Memory B cell (primary cell): Measurements from ENCODE around the gene CAPG.

ENCODE experiments used
- ATAC-seq: fragments of 150-1000 bp; cut with Tn5 transposase; 2 replicates; pipeline ENCODE4 v1.10.0; 2021; ENCODE audit warnings: low read depth, mild to moderate bottlenecking, moderate library complexity
- DNase-seq, 2 donors: peaks; one replicate each; pipeline ENCODE4 v3.0.0; 2022; ENCODE audit warnings: low spot score in 2 of 2
- H3K27ac Mint-ChIP-seq: one replicate; pipeline ENCODE4 v1.8.0; 2022; ENCODE audit warnings: mild to moderate bottlenecking, moderate library complexity, mixed read lengths
- H3K27me3 Mint-ChIP-seq: one replicate; pipeline ENCODE4 v1.8.0; 2022; ENCODE audit warnings: mixed read lengths
- H3K36me3 Mint-ChIP-seq: one replicate; pipeline ENCODE4 v1.8.0; 2022; ENCODE audit warnings: mild to moderate bottlenecking, mixed read lengths
- H3K4me1 Mint-ChIP-seq: one replicate; pipeline ENCODE4 v1.8.0; 2022; ENCODE audit warnings: mixed read lengths
- H3K4me3 Mint-ChIP-seq: one replicate; pipeline ENCODE4 v1.8.0; 2022; ENCODE audit warnings: mild to moderate bottlenecking, moderate library complexity, mixed read lengths
- H3K9me3 Mint-ChIP-seq: one replicate; pipeline ENCODE4 v1.8.0; 2022; ENCODE audit warnings: mixed read lengths

CAPG gene

GRCh38 chr2:85409845-85410583, at the start of gene CAPG:
Gene CAPG (minus strand): TSS chr2:85410366. CDS start chr2:85402145, 8,221 bp downstream.
- H3K9me3 Mint-ChIP-seq: no peaks in the 10 kb centered on the region
- H3K27me3 Mint-ChIP-seq: no peaks in the 10 kb centered on the region
- H3K4me3 Mint-ChIP-seq: peak within 1 kb of the TSS; percentile 87
- H3K4me1 Mint-ChIP-seq: peaks cover 41% of the 10 kb centered on the region
- peaks cover 2% of the 10 kb centered on the region for H3K36me3 Mint-ChIP-seq
- DNase-seq: peak; percentile 60 to 63
- peak within 1 kb of the TSS; percentile 86 for H3K27ac Mint-ChIP-seq
- peak; percentile 77 for ATAC-seq

- Mint-ChIP-seq H3K4me1 (no peaks in the 10 kb centered on the region), H3K9me3 (no peaks in the 10 kb centered on the region), H3K36me3 (no peaks in the 10 kb centered on the region), H3K4me3 (no peak overlapping the region), H3K27me3 (peaks cover 5% of the 10 kb centered on the region), H3K27ac (no peak overlapping the region)
- no peak for DNase-seq
- no peak for ATAC-seq
These were observed 49.6 kb upstream of the CAPG start for GRCh38 chr2:85459771-85460170.

GRCh38 chr2:85458601-85459563, 48.7 kb upstream of the CAPG start:
- Mint-ChIP-seq H3K27ac (no peak overlapping the region), H3K36me3 (no peaks in the 10 kb centered on the region), H3K4me3 (no peak overlapping the region), H3K9me3 (no peaks in the 10 kb centered on the region), H3K27me3 (peaks cover 5% of the 10 kb centered on the region), H3K4me1 (no peaks in the 10 kb centered on the region)
- DNase-seq (no peak), ATAC-seq (no peak)

- Mint-ChIP-seq H3K27me3 (peaks cover 5% of the 10 kb centered on the region), H3K36me3 (no peaks in the 10 kb centered on the region), H3K9me3 (no peaks in the 10 kb centered on the region)
These were observed 47.7 kb upstream of the CAPG start for GRCh38 chr2:85457877-85458316.

GRCh38 chr2:85457043-85457442, 46.9 kb upstream of the CAPG start:
- no peaks in the 10 kb centered on the region for H3K36me3 Mint-ChIP-seq

More at GRCh38 chr2:85457877-85458316, 47.7 kb upstream of the CAPG start:
- ATAC-seq (no peak), DNase-seq (no peak)
- H3K4me1 Mint-ChIP-seq: no peaks in the 10 kb centered on the region
- H3K27ac Mint-ChIP-seq: no peak overlapping the region
- no peak overlapping the region for H3K4me3 Mint-ChIP-seq

GRCh38 chr2:85455552-85456090, 45.5 kb upstream of the CAPG start:
- Mint-ChIP-seq H3K36me3 (no peaks in the 10 kb centered on the region), H3K27ac (no peak overlapping the region), H3K4me3 (no peak overlapping the region), H3K9me3 (no peaks in the 10 kb centered on the region), H3K4me1 (no peaks in the 10 kb centered on the region), H3K27me3 (peaks cover 5% of the 10 kb centered on the region)
- DNase-seq (no peak), ATAC-seq (no peak)

More at GRCh38 chr2:85457043-85457442, 46.9 kb upstream of the CAPG start:
- Mint-ChIP-seq H3K4me3 (no peak overlapping the region), H3K27ac (no peak overlapping the region), H3K27me3 (peaks cover 5% of the 10 kb centered on the region), H3K9me3 (no peaks in the 10 kb centered on the region), H3K4me1 (no peaks in the 10 kb centered on the region)
- ATAC-seq (no peak), DNase-seq (no peak)

GRCh38 chr2:85453571-85453970, 43.4 kb upstream of the CAPG start:
- no peaks in the 10 kb centered on the region for H3K36me3 Mint-ChIP-seq
- peaks cover 5% of the 10 kb centered on the region for H3K27me3 Mint-ChIP-seq
- H3K9me3 Mint-ChIP-seq: no peaks in the 10 kb centered on the region
- no peak for DNase-seq
- H3K4me1 Mint-ChIP-seq: no peaks in the 10 kb centered on the region
- H3K4me3 Mint-ChIP-seq: no peak overlapping the region
- ATAC-seq: no peak
- no peak overlapping the region for H3K27ac Mint-ChIP-seq

- ATAC-seq (no peak), DNase-seq (no peak)
- H3K27me3 Mint-ChIP-seq: peaks cover 2% of the 10 kb centered on the region
- no peak overlapping the region for H3K27ac Mint-ChIP-seq
- H3K4me3 Mint-ChIP-seq: no peak overlapping the region
- H3K4me1 Mint-ChIP-seq: no peaks in the 10 kb centered on the region
- H3K36me3 Mint-ChIP-seq: no peaks in the 10 kb centered on the region
- H3K9me3 Mint-ChIP-seq: no peaks in the 10 kb centered on the region
These were observed 42.1 kb upstream of the CAPG start for GRCh38 chr2:85452237-85452636.

GRCh38 chr2:85449214-85449588, 39.0 kb upstream of the CAPG start:
- Mint-ChIP-seq H3K4me3 (no peak overlapping the region), H3K4me1 (no peaks in the 10 kb centered on the region), H3K27me3 (no peaks in the 10 kb centered on the region), H3K9me3 (no peaks in the 10 kb centered on the region), H3K27ac (no peak overlapping the region), H3K36me3 (no peaks in the 10 kb centered on the region)
- no peak for ATAC-seq
- DNase-seq: no peak

GRCh38 chr2:85448461-85449213, 38.5 kb upstream of the CAPG start:
- Mint-ChIP-seq H3K4me3 (no peak overlapping the region), H3K27ac (no peak overlapping the region), H3K9me3 (no peaks in the 10 kb centered on the region), H3K27me3 (no peaks in the 10 kb centered on the region), H3K36me3 (no peaks in the 10 kb centered on the region), H3K4me1 (no peaks in the 10 kb centered on the region)
- DNase-seq (no peak), ATAC-seq (no peak)

- DNase-seq: no peak
- Mint-ChIP-seq H3K27me3 (no peaks in the 10 kb centered on the region), H3K4me3 (no peak overlapping the region), H3K4me1 (no peaks in the 10 kb centered on the region), H3K9me3 (no peaks in the 10 kb centered on the region), H3K36me3 (no peaks in the 10 kb centered on the region), H3K27ac (no peak overlapping the region)
- ATAC-seq: no peak
These were observed 37.0 kb upstream of the CAPG start for GRCh38 chr2:85447222-85447585.

GRCh38 chr2:85446296-85447221, 36.4 kb upstream of the CAPG start:
- Mint-ChIP-seq H3K4me3 (no peak overlapping the region), H3K4me1 (no peaks in the 10 kb centered on the region), H3K9me3 (no peaks in the 10 kb centered on the region), H3K27me3 (no peaks in the 10 kb centered on the region), H3K27ac (no peak overlapping the region), H3K36me3 (no peaks in the 10 kb centered on the region)
- DNase-seq (no peak), ATAC-seq (no peak)
